ENCODE results near the gene CKAP2. TPM values are rescaled to one million over a fixed set of nuclear protein-coding genes. Genes with fewer than 3 reads are reported as not detected.
"Not testable (repeated sequence)": the region's sequence is repeated elsewhere in the genome, so short reads cannot be mapped to it uniquely, and the experiment has no call there.

CKAP2 gene
- total and polyA plus RNA-seq, 2 of the 8 experiments (the other 6 are each of a cell fraction or from before 2014, with no cell fraction given), result 8.3 to 70.7 TPM

- TF ChIP-seq ATF2 (IDR thresholded peaks at IDR 0.05; ENCODE audit: low read length) (no peak), GABPA (IDR thresholded peaks at IDR 0.05; ENCODE audit: borderline replicate concordance, insufficient read depth, low read length) (no peak)
Observed at GRCh38 chr13:52406629-52407028, 48.6 kb upstream of the CKAP2 start (continued).

- peaks cover 3 to 30% (median 16%) of the 10 kb centered on the region in 4 experiments; a peak in 6 of 7 replicates for H3K27me3 ChIP-seq (replicated peaks in 1 of 4; ENCODE audit: control insufficient read depth in 3 of 4, extremely low read depth in 1 of 4, insufficient read depth in 3 of 4, low read length in 3 of 4)
- not testable (repeated sequence) for H2BK15ac ChIP-seq (ENCODE audit: low read length); H3K79me1 ChIP-seq (ENCODE audit: low read depth, low read length); H2BK20ac ChIP-seq (ENCODE audit: low read length); FAIRE-seq; H3K4me3 ChIP-seq (ENCODE audit: extremely low read depth in 1 of 4, insufficient read depth in 2 of 4, low read depth in 3 of 4, low read length in 4 of 4); H3K79me2 ChIP-seq (ENCODE audit: control insufficient read depth in 1 of 2, insufficient read depth in 2 of 2, low read length in 2 of 2); H2AFZ ChIP-seq (ENCODE audit: low read length); H4K91ac ChIP-seq (replicated peaks; ENCODE audit: insufficient read length, low read length); H4K5ac ChIP-seq (ENCODE audit: insufficient read length, low read depth, low read length); H4K20me1 ChIP-seq (replicated peaks in 1 of 2; ENCODE audit: control insufficient read depth in 1 of 2, insufficient read depth in 2 of 2, low read length in 2 of 2); H3K4me1 ChIP-seq (replicated peaks in 1 of 4; ENCODE audit: control insufficient read depth in 3 of 4, insufficient read depth in 4 of 4, low read length in 3 of 4); H3K23me2 ChIP-seq (ENCODE audit: low read depth, low read length); H3K14ac ChIP-seq (ENCODE audit: insufficient read length); H4K8ac ChIP-seq (ENCODE audit: extremely low read depth, insufficient read depth, low read length); H3K4me2 ChIP-seq (ENCODE audit: insufficient read depth in 1 of 2, low read depth in 2 of 2, low read length in 2 of 2); H3K4ac ChIP-seq (replicated peaks; ENCODE audit: insufficient read length, low read depth, low read length); H3K9me3 ChIP-seq (ENCODE audit: insufficient read depth in 2 of 2, low read depth in 1 of 2, low read length in 1 of 2); H3K23ac ChIP-seq (ENCODE audit: insufficient read length); H3K27ac ChIP-seq (ENCODE audit: low read depth, low read length); H3K18ac ChIP-seq (ENCODE audit: extremely low read depth, low read length); H2AK5ac ChIP-seq (ENCODE audit: low read depth, low read length); DNase-seq (ENCODE audit: low read depth in 1 of 2, low spot score in 2 of 2); H2BK12ac ChIP-seq (ENCODE audit: low read depth, low read length); H3K56ac ChIP-seq (replicated peaks; ENCODE audit: insufficient read length, low read depth, low read length); H2BK5ac ChIP-seq (ENCODE audit: low read depth, low read length); H2BK120ac ChIP-seq (replicated peaks; ENCODE audit: low read depth, low read length); H3K36me3 ChIP-seq (ENCODE audit: control insufficient read depth in 2 of 4, insufficient read depth in 4 of 4, low read length in 3 of 4); H3K9ac ChIP-seq (replicated peaks in 1 of 4; ENCODE audit: extremely low read depth in 1 of 4, low read depth in 3 of 4, low read length in 3 of 4)
- ChIA-PET POLR2A (ENCODE audit: partially characterized antibody) (interaction anchor here (1.0 kb wide), 1 partner anchor 9 kb away, joined by 5 read pairs; no protein-coding TSS in a partner anchor), CTCF (ENCODE audit: partially characterized antibody) (interaction anchor here (1.1 kb wide), 1 partner anchor 9 kb away, joined by 3 read pairs; no protein-coding TSS in a partner anchor)
- 91% methylated on average over 11 of the region's 12 CpGs; no CpG with 5 or more reads in 1 of the 2 experiments for WGBS, 2 experiments (ENCODE audit: extremely low coverage in 1 of 2, insufficient coverage in 1 of 2, insufficient read length in 1 of 2, insufficient replicate concordance in 2 of 2, low coverage in 1 of 2, low lambda C conversion rate in 2 of 2, missing lambda C conversion rate in 1 of 2)
Observed at GRCh38 chr13:52407436-52407835, 47.8 kb upstream of the CKAP2 start.

Measured in H1 (cell line).